8988T (cell line): ENCODE measurements around the gene KLHDC7A.
"Not testable (repeated sequence)": the region's sequence is repeated elsewhere in the genome, so short reads cannot be mapped to it uniquely, and the experiment has no call there.

Experiments
- DNase-seq: peaks from one replicate; pipeline ENCODE4 v3.0.0; 2011

The KLHDC7A gene

DNA sequence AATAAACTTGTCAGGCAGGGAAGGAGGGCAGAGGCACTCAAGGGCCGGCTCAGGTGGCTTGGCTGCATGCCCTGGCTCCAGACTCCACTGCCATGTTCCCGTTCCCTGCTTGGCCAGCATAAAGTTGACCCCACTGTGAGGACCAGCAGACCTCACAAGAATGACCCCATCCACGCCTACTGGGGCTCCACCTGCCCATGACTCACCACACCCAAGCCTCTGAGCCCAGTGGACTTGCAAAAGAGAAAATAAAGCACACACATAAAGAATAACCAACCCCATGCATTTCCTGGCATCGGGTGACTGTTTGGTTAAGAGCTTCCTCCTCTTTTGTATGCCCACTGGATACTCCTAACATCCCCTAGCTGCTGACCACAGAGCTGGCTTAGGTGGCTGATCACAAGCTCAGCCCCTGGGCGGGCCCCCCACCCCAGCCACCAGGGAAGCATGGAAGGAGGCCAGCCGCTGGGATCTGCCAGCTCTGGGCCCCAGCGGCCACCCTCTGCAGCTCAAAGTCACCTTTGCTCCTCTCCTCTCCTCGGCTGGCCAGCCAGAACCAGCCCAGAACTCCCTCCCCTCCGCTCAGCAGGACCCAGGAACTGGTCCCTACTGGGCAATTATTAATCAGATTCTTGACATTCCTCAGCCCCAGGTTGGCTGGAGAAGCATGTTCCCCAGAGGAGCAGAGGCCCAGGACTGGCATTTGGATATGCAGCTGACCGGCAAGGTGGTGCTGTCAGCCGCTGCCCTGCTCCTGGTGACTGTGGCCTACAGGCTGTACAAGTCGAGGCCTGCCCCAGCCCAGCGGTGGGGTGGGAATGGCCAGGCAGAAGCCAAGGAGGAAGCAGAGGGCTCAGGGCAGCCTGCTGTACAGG lies at the start of gene KLHDC7A:
KLHDC7A (plus strand) TSS at position 616 of the 875 bp plus-strand sequence; CDS start at position 668, 52 bp downstream.
- DNase-seq = no peak

DNA sequence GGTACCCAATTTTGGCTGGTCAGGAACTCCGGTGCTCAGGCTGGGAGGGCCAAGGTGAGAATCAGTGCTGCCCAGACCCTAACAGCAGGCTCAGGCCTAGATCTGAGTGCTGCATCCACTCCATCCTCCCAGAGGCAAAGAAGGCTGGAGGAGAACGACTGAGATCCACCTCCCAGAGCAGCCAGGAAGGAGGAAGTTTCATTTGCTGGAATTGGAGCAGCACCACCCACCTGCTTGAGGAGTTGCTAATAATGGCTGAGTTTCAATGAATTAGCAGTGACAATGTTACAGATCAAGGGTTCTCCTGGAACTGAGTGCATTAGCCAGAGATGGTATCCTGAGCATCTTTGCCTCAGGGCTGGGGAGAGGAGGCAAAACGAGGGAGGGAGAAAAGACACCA lies 46.7 kb upstream of the KLHDC7A start:
- no peak for DNase-seq

DNA sequence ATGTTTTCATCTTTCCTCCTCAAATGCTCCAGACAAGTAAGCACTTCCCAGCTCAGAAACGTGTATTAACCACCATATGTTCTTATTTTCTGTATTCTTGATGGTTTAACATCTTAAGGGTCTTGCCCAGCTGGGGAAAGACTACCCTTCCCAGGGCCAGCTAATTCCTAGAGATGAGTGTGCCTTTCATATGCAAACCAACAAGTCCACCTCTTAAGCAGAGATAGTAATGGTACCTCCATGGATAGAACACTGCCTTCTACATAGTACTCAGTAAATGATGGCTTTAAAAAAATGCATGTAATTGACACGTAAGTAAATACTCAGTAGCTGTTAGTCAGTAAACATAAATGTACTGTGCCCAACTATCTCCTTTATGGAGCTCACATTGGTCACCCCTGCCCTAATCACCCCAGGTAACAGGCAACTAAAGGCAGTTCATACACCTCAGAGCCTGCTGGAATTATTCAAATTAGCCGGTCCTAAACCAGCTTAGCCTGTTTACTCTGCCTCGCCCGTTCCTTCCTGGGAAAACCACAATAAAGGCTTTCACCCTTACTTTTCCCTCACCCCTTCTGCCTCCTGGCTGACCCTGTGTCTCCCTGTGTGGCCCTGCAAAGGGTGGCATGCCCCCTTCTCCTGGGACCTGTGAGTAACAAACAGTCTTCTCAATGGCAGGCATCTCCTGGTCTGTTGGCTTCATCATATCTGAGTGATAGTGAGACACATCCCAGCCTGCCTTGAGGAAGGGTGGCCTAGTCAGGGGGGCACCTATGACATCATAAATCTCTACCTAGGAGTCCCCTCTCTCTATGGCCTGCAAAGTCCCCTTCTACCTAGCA lies 40.1 kb upstream of the KLHDC7A start:
- no peak for DNase-seq

DNA sequence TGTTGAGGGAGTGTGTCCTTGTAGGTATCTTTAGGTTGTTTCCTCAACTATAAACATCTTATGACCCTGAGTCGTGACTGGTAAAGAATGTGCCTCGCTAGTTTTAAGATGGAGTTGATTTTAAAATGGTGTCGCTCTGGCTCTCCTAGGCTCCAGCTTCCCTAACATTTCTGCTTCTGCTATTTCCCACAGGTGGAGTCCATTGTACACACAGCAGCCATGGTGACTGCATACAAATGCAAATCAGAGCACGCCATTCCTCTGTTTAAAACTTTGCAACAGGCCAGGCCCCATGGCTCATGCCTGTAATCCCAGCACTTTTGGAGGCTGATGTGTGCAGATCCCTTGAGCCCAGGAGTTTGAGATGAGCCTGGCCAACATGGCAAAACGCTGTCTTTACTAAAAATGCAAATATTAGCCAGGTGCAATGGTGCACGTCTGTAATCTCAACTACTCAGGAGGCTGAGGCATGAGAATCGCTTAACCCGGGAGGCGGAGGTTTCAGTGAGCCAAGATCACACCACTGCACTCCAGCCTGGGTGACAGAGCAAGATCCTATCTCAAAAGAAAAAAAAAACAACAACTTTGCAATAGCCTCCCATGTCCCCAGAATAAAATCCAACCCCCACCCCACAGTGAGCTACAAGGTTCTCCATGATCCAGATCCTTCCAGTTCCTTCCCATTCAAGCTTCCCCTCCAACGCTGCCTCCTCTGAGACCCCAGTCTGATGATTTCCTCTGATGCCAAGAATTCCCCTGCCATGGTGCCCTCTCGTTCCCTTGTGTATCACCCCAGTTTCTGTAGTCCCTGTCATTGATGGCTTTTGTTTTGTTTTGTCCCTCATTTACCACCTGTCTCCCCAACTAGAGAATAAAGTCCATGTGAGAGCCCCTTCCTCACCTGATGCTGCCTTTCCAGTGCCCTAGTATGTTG lies 36.9 kb upstream of the KLHDC7A start:
- DNase-seq = no peak

DNA sequence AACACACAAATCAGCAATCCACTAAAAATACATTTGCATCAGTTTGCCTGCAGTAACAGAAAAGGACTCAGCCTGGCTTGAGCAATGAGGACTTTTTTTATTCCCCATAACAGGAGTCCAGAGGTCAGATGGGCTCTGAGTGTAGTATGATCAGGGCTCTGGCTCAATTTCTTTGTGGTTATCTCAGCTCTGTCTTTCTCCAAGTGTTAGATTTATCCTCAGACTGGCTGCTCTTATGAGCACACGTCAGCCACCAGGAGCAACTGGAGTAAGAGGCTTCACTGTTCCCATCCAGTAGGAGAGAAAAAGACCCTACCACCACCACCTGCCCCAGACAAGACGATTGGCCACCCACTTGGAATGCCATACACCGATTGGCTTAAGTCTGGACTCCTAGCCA lies 36.2 kb upstream of the KLHDC7A start:
- no peak for DNase-seq

DNA sequence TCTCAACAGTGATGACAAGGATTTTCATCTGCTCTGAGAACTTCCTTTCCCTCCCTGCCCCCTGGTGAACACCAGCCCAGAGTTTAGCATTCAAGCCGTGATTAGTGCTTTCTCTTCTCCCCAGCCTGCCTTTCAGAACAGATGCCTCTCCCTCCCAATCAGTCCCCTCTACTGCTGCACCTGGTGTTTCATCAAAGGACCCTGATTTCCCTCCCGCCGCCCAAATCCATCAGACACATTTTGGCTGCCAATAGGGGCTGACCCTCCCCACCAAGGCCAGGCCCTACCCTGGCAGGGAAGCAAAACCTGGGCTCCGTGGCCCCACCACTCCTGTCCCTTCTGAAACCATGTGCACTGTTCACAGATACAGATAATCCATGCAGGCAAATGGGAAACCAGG lies 34.0 kb upstream of the KLHDC7A start:
- no peak for DNase-seq

DNA sequence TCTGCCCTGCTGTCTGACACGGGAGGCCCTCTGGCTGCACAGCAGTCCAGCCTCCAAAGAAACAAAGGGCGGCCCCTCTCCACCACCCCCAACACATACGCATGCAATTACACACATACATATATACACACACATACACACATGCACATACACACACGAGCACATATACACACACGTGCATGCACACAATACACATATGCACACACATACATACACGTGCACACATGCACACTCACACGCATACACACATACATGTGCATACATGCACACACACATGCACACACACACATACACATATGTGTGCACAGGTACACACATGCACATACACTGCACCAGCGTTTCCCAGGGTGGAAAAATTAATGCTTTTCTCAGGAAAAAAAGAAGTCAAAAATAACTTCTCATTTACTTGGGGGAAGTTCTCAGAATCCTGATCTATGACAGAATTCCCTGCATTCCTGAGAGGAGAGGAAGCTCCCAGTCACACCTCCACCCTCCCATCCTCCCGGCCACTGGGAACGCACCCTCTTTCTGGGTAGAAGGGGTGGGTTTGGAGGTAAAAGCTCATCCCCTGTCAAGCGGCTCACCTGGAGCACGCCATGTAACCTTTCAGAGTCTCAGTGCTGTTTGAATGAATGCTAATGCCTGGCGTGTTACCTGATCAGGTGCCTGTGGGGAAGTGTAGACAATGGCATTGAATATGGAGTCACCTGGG lies 33.1 kb upstream of the KLHDC7A start:
- DNase-seq = no peak

DNA sequence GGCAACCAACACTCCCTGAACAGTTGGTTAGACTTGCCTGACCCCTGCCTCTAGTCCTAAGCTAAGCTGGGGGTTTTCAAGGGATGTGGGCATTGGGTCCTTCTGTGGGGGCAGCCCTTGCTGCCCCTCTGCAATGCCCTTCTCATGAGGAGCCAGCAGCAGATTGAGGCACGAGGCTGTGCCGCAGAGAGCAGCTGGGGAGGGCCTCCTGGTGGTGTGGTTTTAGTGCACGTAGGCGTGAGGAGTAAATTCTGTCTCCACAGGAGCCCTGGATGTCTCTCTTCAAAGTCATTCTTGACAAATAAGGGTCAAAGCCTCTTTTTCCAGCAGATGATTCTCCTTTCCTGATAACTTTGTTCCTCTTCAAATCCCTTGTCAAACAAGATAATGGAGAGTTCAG lies 31.8 kb upstream of the KLHDC7A start:
- no peak for DNase-seq

DNA sequence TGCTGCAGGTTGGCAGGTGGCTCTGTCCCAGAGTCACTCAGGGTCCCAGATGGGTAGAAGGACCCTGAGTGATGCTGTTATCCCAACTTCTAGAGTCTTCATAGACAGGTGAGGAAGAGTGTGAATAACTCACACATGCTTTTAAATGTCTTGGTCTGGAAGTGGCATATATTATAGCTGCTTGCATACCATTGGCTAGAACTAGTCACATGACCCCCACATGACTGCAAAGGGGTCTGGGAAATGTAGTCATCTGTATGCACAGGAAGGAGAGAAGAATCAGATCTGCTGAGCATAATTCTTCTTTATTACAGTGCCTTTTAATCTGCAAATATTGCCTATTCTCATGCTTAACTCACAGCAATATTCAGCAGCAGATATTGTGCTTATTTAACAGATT lies 28.2 kb upstream of the KLHDC7A start:
- DNase-seq = no peak

DNA sequence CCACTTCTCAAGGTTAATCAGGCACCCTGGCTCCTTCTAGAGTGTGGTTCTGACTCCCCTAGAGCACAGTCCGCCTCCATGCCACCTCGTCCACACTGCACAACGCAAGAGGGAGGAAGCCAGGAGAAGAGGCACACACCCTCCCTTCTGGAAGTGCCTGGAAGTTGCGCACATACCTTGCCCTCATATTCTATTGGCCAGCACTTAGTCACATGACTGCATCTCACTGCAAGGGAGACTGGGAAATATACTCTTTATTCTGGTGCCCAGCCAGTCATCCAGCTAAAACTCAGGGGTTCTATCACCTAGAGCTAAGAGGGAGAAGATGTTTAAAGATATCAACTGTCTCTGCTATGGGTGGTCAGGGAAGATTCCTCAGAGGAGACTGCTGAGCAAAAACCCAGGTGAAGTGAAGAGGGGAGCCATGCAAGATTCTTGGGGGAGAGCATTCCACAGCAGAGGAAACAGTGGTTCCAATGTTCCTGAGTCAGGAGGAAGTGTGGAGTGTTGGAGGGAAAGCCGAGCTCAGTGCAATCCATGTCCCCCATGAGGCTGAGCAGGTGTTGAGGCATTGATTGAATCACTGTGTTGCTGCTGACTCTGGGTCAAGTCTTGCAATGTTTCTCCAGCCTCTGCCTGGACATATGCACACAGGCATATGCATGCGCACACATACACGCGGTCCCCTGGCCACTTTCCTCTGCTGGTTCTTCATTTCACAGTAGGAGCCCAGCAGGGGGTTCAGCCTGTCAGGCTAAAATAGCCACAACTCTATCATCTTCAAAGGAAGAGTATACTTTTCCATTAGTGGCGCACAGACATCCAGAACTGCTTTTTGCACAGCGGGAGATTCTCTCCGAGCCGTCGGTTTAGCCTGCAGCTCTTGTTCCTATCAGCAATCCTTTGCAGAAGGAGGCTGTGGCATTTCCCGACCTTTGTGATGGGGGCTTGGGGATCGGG lies 22.3 kb upstream of the KLHDC7A start:
- no peak for DNase-seq

DNA sequence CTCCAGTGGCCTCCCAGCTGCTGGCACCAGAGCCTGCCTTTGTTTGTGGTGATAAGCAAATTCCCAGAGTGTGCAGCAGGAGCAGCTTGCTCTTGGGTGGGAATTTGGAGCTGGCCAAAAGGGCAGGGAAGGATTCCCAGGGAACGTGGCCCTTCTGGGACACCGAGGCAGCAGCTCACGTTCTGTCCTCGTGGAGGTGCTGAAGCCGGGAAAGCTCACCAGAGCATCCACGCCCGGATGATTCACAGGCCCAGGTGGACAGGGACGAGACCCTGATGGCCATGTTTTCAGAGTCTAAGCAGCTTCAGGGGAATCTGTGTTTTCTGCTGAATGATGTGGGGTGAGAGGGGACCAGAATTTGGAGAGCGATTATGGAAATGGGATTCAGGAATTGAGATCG lies 19.1 kb upstream of the KLHDC7A start:
- no peak for DNase-seq

DNA sequence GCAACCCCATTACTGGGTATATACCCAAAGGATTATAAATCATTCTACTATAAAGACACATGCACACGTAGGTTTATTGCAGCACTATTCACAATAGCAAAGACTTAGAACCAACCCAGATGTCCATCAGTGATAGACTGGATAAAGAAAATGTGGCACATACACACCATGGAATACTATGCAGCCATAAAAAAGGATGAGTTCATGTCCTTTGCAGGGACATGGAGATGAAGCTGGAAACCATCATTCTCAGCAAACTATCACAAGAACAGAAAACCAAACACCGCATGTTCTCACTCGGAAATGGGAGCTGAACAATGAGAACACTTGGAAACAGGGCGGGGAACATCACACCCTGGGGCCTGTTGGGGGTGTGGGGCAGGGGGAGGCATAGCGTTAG lies 18.2 kb upstream of the KLHDC7A start:
- not testable (repeated sequence) for DNase-seq

DNA sequence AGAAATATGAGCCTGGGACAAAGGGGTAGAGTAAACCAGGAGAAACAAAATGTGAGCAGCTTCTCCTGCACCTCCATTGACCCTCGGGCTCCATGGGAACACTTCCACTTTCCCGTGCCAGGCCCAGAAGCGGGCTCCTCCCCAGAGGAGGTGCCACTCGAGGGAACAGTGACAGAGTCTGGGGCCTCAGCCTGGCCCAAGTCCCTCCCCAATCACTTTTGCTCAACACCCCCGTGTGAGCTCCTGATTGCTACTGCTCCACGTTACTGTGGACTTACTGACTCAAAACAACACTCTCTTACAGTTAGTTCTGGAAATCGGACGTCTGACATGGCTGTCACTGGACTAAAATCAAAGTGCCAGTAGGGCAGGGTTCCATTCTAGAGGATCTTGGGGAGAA lies 17.7 kb upstream of the KLHDC7A start:
- no peak for DNase-seq

DNA sequence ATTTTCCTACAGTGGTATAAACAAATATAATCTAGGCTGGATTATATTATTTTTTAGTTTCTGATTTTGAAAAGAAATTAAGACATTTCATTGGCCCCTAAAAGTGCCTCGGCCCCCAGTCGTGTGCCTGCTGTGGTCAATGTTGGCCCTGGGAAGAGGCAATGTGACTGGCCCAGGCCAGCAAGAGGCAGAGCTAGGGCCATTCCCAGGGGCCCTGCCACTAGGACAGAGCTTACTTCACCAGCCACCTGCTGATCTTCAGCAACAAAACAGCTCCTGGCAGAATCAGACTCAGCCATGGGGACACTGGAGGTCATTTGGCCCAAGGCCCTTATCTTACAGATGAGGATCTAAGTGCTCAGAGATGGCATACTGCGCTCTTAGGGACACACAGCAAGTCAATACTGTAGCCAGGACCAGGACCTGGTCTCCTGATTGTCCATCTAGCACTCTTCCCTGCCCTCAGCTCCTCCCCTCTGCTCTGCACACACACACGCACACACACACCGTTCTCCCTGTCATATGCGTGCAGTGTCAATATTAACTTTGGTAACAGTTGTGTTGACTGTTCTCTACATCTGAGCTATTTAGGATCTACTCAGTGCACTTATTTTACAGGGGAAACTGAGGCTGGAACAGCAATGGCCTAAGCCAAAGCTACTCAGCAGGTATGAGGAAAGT lies 16.6 kb upstream of the KLHDC7A start:
- no peak for DNase-seq

DNA sequence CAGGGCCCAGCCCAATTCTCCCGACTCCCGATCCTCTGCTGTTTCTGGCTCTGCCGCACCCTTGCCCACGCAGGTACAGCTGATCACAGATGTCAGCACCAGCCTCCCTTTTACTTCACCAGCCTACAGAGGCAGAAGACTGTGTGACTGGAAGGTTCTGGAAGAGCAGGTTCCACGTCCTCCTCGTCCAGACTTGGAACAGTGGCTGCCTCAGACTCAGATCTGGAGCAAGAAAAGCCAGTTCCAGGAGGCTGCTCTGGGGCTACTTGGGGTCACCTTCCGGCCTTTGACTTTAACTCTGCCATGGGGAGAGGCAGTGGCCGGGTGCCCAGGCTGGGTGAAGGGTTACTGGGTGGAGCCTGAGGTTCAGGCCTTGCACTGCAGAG lies 16.1 kb upstream of the KLHDC7A start:
- DNase-seq = no peak

DNA sequence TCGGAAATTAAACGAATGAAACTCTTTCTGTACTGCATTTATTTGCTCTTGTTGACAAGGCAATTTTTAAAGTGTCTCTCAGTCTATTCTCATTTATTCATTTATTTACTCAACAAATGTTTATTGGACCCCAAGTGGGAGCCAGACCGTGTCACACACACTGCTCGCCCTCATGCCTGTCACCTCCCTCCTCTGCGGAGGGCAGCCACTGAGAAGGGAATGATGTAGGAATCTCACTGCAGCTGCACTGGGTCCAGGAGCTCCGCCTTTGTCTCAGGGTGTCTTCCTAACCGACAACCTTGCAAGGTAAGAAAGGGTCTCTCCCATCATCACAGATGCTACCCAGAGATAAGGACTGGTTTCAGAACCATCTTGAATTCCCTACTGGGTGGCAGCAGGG lies 14.1 kb upstream of the KLHDC7A start:
- DNase-seq = no peak

DNA sequence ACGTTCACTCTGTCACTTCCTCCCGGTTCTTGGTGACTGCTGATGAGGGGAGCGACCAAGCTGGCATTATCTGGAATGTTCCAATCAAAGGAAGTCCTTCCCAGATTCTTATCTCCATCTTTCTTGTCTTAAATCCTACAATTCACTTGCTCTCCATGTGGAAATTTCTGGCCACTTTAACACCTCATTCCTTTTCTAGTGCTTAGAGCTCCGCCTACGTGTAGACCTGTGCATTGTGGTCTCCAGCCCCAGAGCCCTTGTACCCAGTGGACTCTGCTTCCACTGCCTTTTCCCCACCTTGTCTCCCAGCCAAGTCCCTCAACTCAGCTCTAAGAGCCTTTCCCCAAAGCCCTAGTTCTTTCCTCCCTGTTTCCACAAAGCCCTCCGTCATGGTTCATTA lies 12.2 kb upstream of the KLHDC7A start:
- no peak for DNase-seq

DNA sequence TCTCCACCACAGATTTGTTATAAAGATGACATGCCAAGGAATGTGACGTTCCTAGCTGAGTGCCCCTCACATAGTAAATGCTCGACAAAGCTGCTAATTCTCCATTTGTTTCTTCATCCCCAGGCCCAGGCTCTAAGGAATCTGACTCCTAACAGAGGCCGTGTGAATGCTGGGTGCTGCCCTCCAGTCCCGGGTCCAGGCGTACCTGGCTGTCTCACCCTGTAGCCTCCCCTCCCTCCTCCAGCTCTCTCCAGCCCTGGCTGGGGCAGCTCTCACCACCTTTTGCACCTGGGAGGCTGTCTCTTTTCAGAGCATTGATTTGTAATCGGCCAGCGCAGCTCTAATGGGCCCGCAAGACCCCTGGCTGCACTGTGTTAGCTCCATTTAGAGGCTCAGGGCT lies 11.2 kb upstream of the KLHDC7A start:
- no peak for DNase-seq

DNA sequence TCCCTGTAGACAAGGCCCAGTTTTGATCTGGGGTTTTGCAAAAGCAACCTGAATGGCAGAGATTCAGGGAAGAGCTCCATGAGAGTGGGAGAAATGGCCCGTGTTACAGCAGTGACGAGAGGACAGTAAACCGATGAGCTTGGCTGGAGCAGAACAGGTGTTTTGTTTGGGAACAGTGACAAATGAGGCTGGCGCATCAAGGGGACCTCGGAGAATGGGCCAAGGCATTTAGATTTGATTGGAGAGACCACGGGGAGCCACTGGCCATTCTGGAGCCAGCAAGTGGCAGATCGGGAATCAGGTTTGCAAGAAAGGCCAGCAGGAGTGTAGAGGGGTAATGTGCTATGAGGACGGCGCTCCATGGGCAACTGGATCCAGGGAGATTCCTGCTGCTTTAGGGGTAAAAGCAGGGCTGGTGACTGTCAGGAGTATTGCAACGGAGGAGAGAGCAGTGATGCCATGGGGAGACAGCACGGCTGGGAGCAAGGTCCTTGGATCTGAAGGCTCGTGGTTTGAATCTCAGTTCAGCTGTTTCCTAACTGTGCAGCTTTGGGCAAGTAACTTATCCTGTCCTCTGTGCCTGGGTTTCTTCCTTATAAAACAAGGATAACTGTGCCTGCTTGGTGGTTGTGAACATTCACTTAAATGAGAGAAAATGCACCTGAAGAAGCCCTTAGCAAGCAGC lies 9.9 kb upstream of the KLHDC7A start:
- DNase-seq = no peak
